ENCODE measurements around the gene HS6ST3.

HS6ST3 gene

DNA sequence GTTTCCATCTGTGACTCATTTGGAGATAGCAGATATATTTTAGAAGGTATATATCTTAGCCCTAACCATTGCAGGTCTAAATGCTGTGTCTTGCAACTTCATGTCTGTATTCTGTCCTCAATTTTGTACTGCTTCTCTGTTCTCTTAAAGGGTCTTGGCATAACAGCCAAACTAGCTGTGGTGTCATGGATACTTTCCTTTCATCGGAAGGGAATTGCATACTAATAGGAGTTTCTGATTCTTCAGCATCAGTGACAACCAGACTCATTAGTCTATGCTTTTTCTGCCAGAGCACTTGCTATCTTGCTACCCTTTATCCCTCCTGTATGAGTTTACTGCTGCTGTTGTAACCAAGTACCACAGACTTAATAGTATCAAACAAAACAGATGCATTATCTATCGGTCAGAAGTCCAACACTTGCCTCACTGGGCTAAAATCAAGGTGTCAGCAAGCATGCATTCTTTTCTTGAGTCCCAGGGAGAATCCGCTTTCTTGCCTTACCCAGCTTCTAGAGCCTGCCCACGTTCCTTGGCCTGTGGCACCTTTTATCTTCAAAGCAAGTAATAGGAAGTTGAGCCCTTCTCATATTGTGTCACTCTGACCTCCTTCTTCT, 253.1 kb downstream of the HS6ST3 start:
- DNase-seq = no peak

DNA sequence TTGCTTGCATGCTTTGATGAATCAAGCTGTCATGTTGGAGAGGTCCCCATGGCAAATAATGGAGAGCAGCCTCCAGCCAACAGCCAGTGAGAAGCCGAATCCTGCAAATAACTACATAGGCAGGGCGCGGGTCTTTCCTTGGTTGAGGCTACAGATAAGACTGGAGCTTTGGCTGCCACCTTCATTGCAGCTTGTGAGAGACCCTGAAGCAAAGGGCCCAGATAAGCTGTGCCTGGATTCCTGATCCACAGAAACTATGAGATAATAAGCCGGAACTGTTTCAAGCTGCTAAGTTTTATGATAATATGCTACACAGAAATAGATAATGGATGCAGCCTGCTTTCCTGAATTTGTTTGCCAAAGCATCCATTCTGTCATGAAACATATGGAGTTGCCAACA, 257.0 kb downstream of the HS6ST3 start:
- no peak for DNase-seq

DNA sequence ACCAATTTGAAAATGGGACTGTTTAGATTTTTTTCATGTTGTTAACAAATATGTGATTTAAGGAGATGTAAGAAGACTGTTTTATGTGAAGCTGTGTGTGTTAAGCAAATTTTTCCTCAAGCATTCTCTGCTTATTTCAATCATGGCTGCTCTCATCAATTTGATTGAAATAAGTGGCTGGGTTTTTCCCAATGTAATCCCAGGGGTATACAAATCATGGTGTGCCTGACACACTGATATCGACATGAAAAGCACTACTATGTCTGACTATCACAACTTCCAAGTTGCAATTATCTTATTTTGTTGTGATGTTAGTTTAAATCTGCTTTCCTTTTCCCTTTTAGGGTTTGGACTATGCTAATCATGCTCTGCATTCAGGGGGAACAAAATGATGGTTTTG, 283.7 kb downstream of the HS6ST3 start:
- DNase-seq = no peak

DNA sequence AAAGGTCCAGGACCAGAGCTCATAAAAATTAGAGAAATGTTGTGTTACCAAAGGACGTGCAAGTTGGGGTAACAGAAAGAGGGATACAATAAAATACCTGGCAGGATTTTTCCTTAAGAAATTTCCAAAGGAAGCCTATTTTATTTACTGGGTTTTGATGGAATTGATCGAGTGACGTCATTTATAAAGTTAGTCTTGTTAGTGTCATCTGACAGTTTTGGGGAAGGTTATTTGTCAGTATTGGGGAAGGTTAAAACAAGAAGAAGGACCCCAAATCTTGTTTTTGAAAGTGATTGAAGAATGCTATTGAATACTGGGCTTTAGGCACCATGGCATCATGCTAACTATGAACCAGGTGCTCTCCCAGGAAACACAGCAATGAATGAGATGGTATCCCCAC, 287.9 kb downstream of the HS6ST3 start:
- DNase-seq = no peak

DNA sequence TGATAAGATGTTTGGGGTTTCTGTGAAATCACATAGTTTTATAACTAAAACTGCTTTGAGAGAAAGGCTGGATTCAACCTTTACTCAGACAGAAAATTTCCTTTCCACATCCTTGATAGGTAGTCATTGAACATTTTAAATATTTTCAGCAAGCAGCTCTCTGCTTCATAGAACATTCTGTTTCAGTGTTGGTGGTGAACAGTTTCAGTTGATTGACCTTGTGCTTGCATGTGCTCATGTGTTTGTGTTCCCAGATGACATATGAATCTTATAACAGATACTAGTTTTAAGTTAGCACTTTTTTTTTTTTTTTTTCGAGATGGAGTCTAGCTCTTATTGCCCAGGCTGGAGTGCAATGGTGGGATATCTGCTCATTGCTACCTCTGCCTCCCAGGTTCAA, 290.1 kb downstream of the HS6ST3 start:
- DNase-seq = no peak

DNA sequence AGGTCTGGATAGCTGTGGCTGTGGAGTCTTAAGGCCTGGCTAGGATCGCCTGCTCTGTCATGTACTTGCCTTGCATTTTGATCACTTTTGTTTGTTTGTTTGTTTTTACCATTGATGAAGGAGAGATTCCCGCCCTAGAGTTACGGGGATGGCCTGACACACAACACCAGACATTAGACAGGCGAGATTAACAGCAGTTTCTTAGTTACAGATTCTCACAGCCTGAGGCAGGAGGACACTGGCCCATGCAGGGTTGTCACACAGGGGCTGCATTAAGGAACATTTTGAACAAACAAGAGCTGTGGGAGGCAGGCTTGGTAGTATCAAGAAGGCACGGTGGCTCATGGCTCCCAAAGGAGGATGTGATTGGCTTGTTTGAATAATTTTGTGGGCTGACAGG, 291.8 kb downstream of the HS6ST3 start:
- no peak for DNase-seq

DNA sequence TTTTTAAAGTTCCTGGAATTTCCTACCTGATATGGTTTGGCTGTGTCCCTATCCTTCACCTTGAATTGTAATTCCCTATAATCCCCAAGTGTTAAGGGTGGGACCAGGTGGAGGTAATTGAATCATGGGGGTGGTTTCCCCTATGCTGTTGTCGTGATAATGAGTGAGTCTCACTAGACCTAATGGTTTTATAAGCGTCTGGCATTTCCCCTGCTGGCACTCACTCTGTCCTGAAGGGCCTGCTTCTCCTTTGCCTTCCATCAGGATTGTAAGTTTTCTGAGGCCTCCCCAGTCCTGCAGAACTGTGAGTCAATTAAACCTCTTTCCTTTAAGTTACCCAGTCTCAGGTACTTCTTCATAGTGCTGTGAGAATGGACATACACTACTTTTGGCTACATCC, 298.7 kb downstream of the HS6ST3 start:
- peak; percentile 69 for DNase-seq

DNA sequence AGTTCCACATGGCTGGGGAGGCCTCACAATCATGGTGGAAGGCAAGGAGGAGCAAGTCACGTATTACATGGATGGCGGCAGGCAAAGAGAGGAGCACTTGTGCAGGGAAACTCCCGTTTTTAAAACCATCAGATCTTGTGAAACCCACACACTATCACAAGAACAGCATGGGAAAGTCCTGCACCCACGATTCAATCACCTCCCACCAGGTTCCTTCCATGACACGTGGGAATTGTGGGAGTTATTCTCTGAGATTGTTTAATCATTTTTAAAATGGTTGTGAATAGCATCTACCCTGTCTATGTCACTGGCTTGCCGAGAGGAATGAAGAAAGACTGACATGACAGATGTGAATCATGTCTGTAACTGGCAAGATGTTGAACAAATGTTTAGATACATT, 301.7 kb downstream of the HS6ST3 start:
- no peak for DNase-seq

DNA sequence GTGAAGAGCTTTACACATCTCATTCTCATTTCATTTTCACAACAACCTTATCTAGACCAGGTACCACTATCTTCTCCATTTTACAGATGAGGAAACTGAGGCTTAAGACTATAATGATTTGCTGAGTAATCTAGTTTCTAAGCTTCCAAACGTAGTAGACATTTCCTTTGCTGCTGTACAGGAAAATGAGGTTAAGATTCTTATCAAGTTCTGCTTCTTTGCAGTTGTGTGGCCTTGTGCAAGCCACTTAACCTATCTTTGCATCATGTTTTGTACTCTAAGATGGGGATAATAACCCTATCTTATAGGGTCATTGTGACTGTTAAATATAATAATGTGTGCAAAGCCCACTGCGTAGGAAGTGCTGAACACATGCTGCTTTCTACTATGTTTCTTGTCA, 307.9 kb downstream of the HS6ST3 start:
- DNase-seq = no peak

DNA sequence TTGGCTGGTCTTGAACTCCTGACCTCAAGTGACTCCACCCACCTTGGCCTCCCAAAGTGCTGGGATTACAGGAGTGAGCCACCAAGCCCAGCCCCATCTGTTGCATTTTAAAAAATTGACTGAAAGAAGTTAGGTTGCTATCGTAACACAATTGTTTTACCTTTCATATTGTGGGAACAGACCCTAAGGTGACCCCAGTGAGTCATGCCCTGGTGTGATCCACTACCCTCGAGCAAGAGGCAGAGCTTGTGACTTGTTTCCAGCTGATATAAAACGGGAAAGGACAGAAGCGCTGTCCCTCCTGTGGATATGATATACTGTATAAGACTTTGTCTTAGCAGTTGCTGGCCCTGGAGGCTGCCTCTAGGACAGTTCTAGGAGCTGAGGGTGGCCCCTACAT, 308.6 kb downstream of the HS6ST3 start:
- DNase-seq = no peak

DNA sequence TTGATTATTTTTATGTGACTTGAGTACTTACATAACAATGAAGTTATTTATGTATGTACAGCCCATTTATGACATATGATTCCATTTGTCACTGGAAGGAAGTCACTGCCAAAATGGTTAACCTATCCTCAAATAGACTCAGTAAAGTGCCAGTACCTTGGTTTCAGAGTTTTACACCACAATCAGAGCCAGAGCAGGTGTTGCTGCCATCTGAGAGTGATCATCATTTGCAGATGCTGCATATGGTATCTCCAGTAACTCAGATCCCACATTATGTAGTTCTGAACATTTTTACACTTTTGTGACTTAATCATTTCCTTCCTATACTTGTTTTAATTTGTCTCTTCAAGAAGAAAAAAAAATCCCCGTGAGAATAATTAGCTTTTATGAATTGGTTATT, 313.3 kb downstream of the HS6ST3 start:
- peak; percentile 55 for DNase-seq

DNA sequence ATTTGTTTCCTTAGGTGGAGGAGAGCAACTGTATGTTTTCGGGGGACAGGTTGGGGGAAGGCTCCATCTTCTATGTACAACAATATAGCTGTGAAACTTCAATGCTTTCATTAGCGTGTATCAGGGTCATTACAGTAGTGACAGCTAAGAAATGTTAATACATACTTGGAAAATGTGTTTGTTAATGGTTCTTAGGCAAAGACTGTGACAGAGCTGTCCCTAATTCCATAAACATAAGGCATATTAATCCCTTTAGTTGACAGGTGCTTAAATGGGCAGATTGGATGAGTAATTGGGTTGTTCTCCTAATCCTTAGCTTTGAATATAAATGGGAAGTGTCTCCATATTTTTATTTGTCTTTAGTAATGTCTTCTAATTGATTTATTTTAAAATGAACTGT, 313.7 kb downstream of the HS6ST3 start:
- DNase-seq = peak; percentile 90

DNA sequence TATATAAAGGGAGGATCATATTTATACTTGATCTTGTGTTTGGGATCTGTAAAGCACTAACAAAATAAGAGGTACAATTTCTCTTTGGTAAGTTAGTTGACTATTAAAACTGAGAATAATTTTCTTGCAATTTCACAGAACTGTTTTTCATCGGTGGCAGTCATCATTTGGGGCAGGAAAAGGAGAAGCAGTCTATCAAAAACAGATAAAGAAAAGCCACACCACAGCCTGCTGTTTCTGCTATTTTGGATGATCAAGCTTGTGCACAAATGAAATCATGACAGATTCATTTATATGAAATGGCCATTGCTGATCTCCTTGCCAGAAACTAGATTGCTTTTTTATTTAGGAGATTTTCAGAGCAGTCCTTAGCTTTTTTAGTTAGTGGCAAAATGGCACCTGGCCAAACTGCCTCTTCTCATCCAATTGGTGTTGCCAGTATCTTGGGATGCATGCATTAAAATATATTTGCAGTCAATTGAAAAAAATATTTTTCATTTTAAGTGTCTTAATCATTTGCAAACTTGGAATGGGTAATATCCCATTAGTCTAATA, 326.0 kb downstream of the HS6ST3 start:
- DNase-seq = no peak

DNA sequence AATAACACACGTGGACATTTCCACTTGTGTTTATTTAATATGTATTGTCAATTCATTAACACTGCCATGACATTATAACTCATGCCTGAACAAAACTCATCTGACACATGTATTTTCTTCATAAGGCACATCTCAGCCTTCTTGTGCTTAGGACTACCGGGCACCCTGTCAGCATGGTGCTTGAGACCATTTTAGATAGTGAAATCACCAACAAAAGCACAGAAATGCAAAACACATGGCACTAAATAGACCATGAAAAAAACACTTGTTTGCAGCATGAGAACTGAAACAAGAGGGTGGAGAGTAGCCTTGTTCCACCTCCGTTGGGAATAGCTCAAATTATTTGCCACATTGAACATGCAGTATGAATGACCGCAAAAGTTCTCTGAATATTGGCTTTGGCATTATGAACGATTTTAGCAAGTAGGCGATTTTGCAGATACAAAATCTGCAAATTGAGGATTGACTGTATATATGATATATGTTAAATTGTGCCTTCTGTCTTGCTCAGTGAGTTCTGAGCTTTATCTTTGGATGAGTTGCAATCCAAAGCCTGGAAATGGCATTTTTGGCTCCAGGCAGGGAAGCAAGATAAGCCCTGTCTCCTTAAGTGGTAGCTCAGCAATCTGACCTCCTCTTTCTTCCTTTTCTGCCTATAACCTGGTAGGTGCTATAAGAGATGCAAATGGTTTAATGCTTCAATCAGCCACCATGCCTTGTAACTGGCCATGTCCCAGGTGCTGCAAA, 328.2 kb downstream of the HS6ST3 start:
- no peak for DNase-seq

DNA sequence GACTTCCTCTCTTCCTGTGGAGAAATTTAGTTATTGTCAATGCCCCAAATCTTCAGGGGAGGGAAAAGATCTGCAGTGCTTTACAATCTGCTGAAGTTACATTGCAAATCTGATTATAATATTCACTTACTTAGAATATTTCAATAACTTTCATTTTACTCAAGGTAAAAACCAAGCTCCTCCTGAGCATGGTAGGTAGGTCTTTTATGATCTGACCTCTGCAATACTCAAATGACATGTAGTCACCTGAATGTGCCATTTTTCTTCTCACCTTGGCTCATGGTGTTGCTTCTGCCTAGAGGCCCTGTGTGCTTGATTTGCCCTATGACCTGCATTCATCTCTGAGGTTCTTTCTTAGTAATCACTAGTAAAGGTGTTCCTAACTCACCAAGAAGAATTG, 331.4 kb downstream of the HS6ST3 start:
- DNase-seq = no peak

DNA sequence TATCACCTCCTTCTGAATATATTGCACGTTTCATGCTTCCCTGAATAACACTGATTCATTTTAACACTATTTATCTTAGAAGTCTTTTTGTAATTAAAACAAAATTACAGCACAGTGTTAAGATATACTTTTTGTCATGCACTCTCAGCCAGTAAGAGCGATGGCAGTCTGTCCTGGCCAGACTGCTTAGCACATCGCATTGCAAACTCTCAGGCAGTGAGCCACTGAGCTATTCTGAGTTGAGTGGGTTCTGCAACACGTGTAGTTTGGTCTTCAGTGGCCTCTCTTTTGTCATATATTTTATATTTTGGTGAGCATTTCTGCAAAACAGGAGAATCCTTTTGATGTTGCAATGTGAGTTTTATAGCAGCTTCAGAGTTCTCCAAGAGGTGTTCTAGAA, 332.1 kb downstream of the HS6ST3 start:
- no peak for DNase-seq

DNA sequence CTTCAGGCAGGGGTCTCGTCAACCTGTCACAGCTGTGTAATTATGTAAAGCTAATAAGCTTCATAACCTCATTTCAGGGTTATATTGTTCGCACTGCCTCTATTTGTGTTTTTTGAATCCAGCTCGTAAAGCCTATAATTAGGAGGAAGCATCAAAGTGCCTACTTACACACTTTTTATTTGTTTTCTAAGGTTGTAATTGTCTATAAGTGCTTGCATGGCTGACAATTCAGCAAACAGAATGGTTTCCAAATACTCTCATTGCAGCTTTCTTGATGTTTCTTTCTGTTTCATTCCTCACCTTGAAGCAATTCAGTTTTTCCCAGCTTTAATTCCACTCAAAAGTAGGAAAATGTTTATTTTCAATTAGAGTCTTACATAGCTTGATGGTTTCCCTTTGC, 336.3 kb downstream of the HS6ST3 start:
- no peak for DNase-seq

DNA sequence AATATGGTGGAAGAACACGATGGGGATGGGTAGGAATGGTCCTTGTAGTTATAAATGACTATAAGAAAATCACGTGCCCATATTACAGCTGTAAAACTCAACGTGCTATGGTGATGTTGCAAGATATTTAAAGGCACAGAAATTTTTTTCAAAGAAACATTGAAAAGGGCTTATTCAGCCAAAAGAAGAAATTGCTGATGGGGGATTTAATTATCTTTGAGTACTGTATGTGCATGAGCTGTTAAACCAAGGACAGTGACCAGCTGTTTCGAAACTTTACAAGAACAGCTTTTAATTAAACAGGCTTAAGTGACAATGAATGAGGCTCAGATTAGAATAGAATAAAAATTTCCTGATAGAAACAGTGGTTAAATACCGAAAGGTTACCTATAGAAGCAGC, 339.0 kb downstream of the HS6ST3 start:
- peak; percentile 46 for DNase-seq

DNA sequence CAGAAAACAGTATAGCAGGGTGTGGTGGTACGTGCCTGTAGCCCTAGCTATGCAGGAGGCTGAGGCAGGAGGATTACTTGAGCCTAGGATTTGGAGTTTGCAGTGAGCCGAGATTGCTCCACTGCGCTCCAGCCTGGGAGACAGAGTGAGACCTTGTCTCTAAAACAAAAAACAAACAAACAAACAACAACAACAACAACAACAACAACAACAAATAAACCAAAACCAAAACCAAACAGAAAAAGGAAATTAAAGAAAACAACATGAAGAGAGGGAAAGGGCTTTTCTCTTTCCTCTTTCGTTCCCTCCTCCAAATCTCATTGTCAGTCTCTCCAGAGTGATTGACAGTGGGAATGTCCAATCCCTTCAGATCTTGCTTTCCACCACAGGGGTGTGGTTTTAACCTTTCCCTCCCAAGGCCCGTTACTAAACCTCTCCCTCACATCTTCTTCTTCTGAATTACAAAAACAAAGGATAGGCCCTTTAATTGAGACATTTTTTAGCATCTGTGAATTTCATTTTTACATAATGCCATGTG, 341.2 kb downstream of the HS6ST3 start:
- DNase-seq = peak; percentile 16

DNA sequence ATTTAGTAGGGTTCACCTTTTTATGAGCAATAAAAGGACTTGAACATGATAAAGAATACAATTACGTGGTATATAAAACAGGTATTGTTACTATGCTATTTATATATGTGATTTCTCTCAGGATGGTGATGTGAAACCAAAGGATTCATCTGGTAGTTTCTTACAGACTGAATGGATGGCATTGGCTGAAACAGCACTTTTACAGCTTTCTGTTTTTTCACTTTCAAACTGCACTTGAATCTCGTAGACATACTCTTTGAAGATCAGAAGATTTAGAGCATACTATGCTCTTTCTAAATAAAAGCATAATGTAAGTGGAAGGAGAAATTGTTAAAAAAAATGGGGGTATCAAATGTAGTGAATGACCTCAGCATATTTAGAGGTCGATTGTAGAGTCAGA, 354.8 kb downstream of the HS6ST3 start:
- DNase-seq = no peak

DNA sequence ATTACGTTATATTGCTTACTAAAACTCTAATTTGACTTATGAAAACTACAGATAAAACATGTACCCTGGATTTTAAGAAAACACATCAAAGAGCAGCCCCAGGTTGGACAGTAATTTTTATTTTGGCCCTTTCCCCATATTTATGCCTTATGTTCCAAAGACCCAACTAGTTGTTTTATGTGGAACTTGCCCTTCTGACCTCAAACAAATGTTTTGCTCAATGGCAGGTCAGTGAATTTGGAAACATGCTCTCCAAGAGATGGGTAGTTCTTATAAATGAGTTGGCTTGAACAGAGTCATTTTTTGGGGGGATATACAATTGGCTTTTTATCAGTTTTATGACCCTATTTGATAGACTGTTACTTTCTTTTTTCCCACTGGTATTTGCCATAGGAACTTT, 360.0 kb downstream of the HS6ST3 start:
- no peak for DNase-seq

DNA sequence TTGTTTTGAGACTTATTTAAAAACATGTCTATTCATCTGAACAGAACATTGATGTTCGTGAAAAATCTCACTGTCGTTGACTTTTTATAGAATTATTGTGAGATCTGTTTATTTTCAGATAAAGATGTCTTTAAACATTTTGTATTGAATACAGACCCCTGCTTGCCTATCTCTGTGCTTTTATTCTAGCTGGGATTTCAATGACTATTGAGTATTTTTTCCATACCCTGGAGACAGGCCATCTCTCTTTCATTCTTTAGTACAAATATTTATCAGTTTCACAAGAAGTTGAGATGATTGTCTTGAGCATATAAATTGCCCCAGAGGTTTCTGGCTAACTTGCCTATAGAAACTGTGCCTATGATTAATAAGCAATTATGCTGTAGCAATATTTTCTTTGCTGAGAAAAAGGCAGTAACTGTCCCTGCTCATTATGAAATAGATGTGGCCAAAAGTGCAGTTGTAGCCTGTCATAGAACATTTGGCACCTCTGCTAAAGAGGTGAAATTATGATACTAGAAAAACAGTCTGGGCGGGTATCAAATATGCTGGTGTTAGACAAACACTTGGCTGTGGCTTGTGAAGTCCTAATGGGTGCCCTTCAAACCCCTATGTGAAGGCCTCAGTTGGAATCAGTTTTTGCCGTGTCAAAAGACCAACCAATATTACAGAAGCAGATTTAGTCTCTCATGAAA, 360.6 kb downstream of the HS6ST3 start:
- DNase-seq = no peak

DNA sequence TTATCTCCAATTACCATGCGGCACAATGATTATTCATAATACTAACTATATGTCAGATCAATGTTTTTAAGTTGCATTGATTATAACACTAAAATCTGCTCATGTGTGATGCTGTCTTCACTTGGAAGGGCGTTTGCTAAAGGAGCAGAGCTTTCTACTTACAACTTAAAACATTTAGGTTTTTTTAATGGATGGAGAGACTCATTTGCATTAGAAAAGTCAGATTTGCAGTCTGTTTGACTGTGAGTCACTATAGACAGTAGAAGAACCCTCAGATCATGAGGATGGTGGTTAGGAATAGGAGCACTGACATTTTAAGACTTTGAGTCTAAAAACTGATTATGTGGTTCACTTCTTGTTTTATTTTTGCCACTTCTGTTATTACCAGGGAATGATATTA, 364.6 kb downstream of the HS6ST3 start:
- no peak for DNase-seq

DNA sequence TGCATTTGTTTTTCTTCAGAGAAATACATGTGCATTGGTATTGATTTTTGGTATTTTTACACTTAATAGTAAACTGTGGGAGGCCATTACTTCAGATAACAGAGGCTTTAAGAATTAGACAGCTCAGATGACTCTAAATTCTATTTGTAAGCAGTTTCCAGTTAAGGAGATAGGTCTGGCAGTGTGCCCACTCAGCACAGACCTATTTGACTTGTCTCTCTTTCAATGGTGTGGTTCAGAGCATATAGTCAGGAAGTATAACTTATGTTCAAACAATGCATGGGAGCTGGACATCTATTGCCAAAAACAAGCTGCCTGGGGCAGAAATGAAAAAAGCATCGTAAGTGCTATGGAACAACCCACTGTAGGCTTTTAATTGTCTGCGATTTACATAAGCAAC, 370.7 kb downstream of the HS6ST3 start:
- DNase-seq = peak; percentile 57
